ENCODE data around the gene BRAF.

GRCh38 chr7:140888087-140888486 lies 36.6 kb downstream of the BRAF start:
- TF ChIP-seq CTCF (IDR thresholded peaks at IDR 0.05) (no peak), EZH2 (IDR thresholded peaks at IDR 0.05) (no peak), EZH2phosphoT487 (IDR thresholded peaks at IDR 0.05) (no peak)
